Cardiac septum (tissue), 1 donor: ENCODE data around the gene CIB4. TPM values are rescaled to one million over a fixed set of nuclear protein-coding genes. Genes with fewer than 3 reads are reported as not detected.

Source experiments
- DNase-seq: peaks from one replicate; pipeline ENCODE4 v3.0.0-alpha.2; 2020; ENCODE audit warnings: low spot score
- intact Hi-C: fragments of 100-400 bp; cut with DNase I; formaldehyde crosslinking; loops from one replicate; pipeline ENCODE4 v1.14.0; 2022
- long read RNA-seq: library from polyadenylated mRNA; unstranded; transcript quantifications from one replicate; pipeline ENCODE4 v2.0.0, GENCODE V29; 2021
- total RNA-seq: library from RNA; stranded (reverse); fragmentation: NEBNext Ultra II Directional; extraction: Animal tissue kit (Norgen Biotek cat#: 25700); gene quantifications from one replicate; pipeline ENCODE4 v1.2.1, GENCODE V29; 2021
- donor health status: DM: no; HTN: no; CAD: no.

Gene CIB4
- total RNA-seq = not detected
- long read RNA-seq = 0 reads

DNA sequence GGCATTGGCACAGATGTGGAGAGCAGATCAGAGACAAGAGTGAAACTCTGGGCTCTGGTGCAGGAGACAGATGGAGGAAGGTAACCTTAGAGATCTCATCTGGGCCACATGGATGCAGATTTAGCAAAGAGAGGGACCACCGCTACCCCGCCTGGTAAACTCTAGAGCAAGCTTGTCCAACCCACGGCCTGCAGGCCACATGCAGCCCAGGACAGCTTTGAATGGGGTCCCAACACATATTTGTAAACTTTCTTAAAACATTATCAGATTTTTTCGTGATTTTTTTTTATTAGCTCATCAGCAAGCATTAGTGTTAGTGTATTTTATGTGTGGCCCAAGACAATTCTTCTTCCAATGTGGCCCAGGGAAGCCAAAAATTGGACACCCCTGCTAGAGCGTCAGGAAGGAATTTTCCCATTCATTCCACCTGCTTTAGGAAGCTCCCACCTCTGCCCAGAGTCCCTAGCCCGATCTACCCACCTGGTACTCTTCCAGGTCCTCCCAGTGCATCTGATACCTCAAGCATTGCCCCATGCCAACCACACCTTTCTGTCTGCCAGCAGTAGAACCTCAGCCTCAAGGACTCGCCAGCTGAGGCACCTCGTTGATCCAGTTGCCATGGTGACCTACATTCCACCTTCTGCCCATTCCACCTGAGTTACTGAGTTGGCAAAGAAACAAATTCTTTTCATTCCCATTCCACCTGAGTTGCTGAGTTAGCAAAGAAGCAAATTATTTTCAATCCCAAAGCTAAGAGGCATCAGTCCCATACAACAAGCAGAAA is at the start of gene CIB4:
Gene CIB4, minus strand, starts transcription at position 586 of the 784 bp plus-strand sequence. Its CDS starts 52 bp downstream, at position 534.
- no peak for DNase-seq
- intact Hi-C loops = no loop called here

DNA sequence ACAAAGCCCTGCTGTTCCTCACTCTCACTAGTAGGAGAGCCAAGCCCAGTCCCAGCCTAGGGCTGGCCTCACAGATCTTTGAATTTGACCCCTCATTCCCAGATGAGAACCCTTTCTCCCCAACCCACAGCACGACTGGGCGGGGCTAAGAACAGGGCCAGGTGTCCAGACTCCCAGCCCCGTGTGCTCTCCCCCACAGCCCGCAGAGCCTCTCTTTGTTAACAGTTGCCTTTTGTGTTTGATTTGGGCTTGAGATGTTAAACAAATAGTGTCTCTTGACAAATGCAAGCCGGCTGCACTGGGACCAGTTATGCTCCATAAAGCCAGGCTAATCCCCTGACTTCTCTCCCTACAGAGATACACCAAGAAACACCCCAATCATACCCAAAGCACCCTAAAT is 46.6 kb upstream of the CIB4 start:
- intact Hi-C loops = no loop called here
- DNase-seq = no peak

- DNase-seq = no peak
- intact Hi-C loops = no loop called here
These were observed 46.2 kb upstream of the CIB4 start for GRCh38 chr2:26687328-26687727.

DNA sequence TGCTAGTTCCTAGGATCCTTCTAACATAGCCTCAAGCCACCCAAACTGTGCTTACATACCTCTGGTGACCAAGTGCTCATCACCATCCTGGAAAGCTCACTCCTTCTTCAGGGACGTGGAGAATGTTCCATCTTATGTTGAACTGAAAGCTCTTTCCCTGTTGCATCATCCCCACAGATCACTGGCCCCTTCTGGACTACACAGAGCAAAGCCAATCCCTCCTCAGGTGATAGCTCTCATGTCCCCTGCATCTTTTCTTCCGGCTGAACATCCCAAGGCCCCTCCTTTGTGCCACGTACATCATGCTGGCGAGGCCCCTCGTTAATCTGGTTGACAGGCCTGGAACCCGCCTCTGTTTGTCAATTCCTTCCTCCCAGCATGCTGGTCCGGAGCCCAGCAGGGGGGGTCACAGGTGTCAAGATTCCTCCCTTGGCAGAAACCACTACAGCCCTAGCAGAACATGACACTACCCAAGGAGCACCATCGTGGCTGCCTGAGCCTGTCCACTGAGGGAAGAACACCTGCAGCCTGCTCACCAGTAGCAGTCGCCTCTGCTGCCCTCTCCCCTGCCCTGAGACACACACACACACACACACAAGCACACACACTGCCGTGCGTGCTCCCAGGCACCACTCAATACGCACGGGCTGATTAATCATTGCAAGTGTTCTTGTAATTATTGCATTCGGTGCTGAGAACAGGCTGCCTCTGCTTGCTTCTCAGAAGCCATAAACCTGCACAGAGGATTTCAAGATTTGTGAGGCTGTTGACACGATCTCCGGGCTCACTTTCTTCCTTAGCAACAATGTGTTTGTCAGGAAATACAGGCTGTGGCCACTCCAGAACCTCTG is 45.0 kb upstream of the CIB4 start:
- DNase-seq = no peak
- intact Hi-C loops = no loop called here

GRCh38 chr2:26685341-26685740 is 44.2 kb upstream of the CIB4 start:
- intact Hi-C loops = no loop called here
- DNase-seq = no peak

GRCh38 chr2:26683583-26683982 is 42.4 kb upstream of the CIB4 start:
- DNase-seq = peak; percentile 6
- intact Hi-C loops = no loop called here

- DNase-seq = peak; percentile 27
- intact Hi-C loops = no loop called here
These were observed 41.0 kb upstream of the CIB4 start for GRCh38 chr2:26682155-26682554.

DNA sequence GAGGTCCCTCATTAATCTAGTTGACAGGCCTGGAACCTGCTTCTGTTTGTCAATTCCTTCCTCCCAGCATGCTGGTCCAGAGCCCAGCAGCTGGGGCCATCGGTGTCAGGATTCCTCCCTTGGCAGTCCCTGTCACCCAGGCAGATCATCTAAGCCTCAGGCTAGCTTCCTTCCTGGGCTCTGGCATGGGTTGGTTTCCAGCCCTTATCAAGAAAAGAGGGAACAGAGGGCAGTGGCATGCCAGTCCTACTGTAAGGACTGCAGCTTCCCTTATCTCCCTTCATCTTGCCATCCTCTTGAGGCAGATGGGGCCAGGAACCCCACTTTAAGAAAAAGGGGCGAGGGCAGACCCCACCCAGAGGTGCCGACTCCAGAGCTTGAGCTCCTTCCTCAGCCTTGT is 40.5 kb upstream of the CIB4 start:
- peak; percentile 7 for DNase-seq
- intact Hi-C loops = no loop called here

DNA sequence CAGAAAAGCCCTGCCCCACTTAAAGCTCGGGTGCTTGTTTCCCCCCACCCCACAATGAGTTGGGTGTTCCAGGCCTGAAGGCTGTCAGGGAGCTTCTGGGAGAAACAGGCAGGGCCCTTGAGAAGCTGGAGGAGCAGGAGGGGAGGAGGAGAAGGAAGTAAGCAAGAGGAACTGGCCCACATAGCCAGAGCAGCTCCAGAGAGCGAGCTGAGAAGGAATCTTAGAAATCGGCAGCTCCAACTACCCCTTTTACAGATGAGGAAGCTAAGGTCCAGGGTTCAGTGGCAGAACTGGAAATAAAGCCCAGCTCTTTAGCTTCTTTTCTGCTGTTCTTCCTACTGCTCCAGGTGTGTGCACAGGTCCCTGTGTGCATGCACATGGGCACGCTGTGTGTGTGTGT is 38.7 kb upstream of the CIB4 start:
- intact Hi-C loops = no loop called here
- DNase-seq = peak; percentile 35

GRCh38 chr2:26678035-26678434 is 36.9 kb upstream of the CIB4 start:
- intact Hi-C loops = no loop called here
- no peak for DNase-seq

GRCh38 chr2:26675651-26676255 is 34.6 kb upstream of the CIB4 start:
- peak; percentile 67 for DNase-seq
- intact Hi-C loops = no loop called here

- intact Hi-C loops = no loop called here
- DNase-seq = peak; percentile 41
These were observed 33.6 kb upstream of the CIB4 start for GRCh38 chr2:26674771-26675170.

DNA sequence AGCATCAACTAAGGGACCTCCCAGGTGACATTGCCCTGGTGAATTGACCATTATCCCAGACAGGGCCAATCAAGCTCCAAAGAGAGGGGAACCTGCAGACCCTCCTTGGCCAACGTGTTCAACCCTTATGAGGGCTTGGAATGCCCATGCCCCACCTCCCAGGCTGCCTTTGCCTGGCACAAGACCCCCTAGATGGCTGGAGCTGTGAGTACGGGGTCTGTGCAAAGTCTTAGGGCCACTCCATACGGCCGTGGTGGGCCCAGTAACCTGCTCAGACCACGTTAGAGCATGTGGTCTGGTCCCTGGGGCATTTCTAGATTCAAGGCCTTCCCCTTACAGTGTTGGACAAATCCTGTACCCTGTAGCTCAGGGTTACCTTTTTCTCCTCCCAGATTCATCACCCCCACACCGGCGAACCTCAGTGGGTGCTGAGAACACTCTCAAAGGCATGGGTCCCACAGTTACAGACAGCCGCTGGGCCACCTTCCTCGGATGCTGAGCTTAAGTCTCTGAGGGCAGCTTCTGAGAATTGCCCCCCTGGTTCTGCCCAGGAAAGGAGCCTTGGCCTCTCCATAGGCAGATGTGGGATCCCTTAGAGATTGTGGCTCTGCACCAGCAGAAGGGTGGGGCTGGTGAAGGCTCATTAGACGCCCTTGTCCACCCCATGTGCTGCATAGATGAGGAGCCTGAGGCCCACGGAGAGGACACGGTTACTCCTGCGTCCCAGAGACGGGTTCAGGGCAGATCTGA is 33.0 kb upstream of the CIB4 start:
- peak; percentile 49 for DNase-seq
- intact Hi-C loops = no loop called here

DNA sequence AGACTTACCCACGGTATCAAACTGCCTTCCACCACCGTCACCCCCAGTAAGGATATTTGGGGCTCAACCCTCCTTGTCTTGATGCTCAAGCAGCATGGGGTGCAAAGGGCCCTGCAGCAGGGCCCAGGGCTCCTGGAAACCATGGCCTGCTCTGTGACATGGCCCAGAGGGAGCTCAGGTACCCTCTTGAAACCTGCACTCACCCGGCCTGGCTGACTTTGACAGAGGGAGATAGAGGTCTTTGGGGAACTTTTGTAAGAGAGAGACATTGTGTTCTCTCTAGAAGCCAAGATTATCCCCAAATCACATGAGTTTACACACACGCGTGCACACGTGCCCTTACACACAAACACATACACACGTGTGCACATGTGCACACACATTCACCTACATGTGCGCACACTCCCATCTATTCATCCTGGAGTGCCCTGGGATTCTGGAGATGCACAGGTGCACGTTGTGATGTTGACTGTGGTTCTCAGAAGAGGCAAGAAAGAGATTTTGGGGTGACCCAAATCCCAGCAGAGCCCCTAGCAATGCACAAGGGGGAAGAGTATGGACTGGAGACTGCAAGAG is 31.7 kb upstream of the CIB4 start:
- intact Hi-C loops = no loop called here

GRCh38 chr2:26672112-26672817 is 31.1 kb upstream of the CIB4 start:
- intact Hi-C loops = no loop called here
- peak; percentile 59 for DNase-seq

More for the DNA sequence above, 31.7 kb upstream of the CIB4 start:
- DNase-seq = peak; percentile 46

DNA sequence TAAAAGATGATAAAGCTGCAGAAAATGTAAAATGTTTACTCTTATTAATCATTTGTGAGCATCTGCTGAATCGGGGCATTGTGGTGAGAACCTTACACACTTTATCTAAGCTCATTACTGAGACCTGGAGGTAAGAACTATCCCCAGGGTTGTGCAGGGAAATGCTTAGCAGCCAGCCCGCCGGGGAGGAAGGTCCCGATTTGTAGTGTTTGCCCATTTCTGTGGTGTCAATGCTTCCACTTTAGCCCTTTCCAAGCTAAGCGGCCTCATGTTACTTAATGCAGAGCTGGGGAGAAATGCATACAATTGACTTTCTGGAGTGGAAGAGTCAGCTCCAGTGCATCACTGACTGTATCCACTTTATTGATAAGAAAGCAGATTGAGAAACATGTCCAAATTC is 30.5 kb upstream of the CIB4 start:
- no peak for DNase-seq
- intact Hi-C loops = no loop called here

DNA sequence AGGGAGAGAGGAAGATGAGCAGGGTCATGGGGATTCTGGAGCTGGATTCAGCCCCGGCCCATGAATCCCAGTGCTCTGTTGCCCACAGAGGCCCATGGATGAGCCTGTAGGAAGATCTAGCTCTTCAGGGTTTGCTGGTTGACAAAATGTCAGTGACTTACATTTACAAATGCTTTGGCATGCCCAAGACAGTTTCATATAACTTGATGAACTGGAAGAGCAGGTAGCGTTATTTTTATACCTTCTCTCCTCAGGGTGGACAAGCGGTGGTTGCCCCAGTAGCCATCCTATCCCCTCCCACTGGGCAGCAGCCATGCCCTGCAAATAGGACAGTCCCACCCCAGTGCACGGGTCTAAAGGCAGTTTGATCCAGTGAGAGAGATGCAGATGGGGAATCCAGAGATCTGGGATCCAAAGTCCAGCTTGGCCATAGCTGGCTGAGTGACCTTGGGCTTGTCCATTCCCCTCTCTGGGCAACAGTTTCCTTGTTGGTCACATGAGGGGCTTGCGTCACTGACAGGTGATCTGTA is 29.8 kb upstream of the CIB4 start:
- peak; percentile 43 for DNase-seq
- intact Hi-C loops = no loop called here

DNA sequence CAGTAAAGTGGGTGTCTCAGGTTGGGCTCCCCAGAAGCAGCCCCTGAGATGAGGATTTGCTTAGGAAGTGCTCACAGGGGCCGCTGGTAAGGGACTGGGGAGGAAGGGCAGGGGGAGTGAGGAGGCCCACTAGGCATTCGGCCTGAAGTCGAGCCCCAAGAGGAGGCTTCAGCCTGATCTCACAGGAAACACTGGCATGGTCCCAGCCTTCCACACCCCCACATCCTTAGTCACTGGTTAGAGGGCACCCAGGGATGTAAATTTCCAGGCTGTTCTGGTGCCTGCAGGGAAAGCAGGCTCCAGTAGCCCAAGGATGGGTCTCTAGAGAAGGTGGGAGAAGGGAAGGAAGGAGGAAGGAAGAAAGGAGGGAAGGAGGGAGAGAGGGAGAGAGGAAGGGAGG is 29.0 kb upstream of the CIB4 start:
- intact Hi-C loops = no loop called here

More for the DNA sequence above, 29.0 kb upstream of the CIB4 start:
- peak; percentile 7 for DNase-seq
